DMS79 (cell line): ENCODE data around the gene GP1BB.

ENCODE experiments used
- DNase-seq: peaks from one replicate; lab custom pipeline; 2025; lab: John Stamatoyannopoulos, UW

The GP1BB gene

GRCh38 chr22:19742160-19743066 is 19.1 kb downstream of the GP1BB start:
- no peak for DNase-seq

GRCh38 chr22:19743081-19743480 is 19.7 kb downstream of the GP1BB start:
- DNase-seq = no peak

- DNase-seq = no peak
Measured at GRCh38 chr22:19743651-19744050, 20.3 kb downstream of the GP1BB start.

- DNase-seq = no peak
Measured at GRCh38 chr22:19744350-19745006, 21.1 kb downstream of the GP1BB start.

GRCh38 chr22:19745155-19746101 is 22.1 kb downstream of the GP1BB start:
- DNase-seq = no peak

GRCh38 chr22:19746726-19747125 is 23.4 kb downstream of the GP1BB start:
- DNase-seq = no peak

- DNase-seq = no peak
Measured at GRCh38 chr22:19747551-19747950, 24.2 kb downstream of the GP1BB start.

- no peak for DNase-seq
Measured at GRCh38 chr22:19748139-19748538, 24.8 kb downstream of the GP1BB start.

GRCh38 chr22:19748991-19749664 is 25.8 kb downstream of the GP1BB start:
- no peak for DNase-seq

GRCh38 chr22:19749876-19750275 is 26.5 kb downstream of the GP1BB start:
- DNase-seq = no peak

GRCh38 chr22:19750507-19751490 is 27.5 kb downstream of the GP1BB start:
- no peak for DNase-seq

- no peak for DNase-seq
Measured at GRCh38 chr22:19751497-19752245, 28.3 kb downstream of the GP1BB start.

GRCh38 chr22:19753090-19753842 is 29.9 kb downstream of the GP1BB start:
- DNase-seq = no peak

- no peak for DNase-seq
Measured at GRCh38 chr22:19753996-19754700, 30.8 kb downstream of the GP1BB start.

GRCh38 chr22:19754701-19755144 is 31.4 kb downstream of the GP1BB start:
- no peak for DNase-seq

- no peak for DNase-seq
Measured at GRCh38 chr22:19755145-19755710, 31.9 kb downstream of the GP1BB start.

- DNase-seq = no peak
Measured at GRCh38 chr22:19755722-19756287, 32.5 kb downstream of the GP1BB start.
